Measurements from ENCODE around the gene ORC6. TPM values are rescaled to one million over a fixed set of nuclear protein-coding genes. Genes with fewer than 3 reads are reported as not detected.

Gene ORC6
- total RNA-seq, 6 donors from 2014 or later: 1.4 to 4.3 (median 1.9) TPM

DNA sequence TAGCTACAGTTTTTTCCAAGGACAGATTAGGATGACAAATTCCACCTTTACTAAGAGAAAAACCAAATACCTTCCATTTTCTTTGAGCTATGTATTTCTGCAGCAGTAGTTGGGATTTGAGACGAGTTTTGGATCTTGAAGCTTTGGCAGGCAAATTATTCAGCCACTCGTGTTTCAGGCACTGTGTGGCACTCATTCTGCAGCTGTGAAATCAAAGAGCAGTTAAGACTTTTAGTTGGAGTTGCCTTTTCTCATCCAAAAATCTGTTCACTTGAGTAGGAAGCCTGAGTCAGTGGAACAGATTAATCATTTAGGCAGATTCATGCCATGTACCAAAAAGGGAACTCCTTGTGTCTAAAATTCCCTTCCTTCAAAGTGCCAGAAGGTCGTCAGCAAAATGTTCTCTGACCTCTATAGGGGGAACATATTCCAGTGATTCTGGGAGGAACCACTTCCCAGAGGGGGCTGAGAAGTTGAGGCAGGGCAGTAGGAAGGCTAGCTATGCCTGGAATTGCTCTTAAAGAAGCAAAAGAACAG, 20.1 kb downstream of the ORC6 start:
- H3K9me3 ChIP-seq: no peaks in the 10 kb centered on the region
- no peaks in the 10 kb centered on the region for H3K36me3 ChIP-seq
- no peak overlapping the region for H3K27ac ChIP-seq
- no peaks in the 10 kb centered on the region for H3K27me3 ChIP-seq
- DNase-seq: no peak
- H3K4me1 ChIP-seq: no peaks in the 10 kb centered on the region
- WGBS, 2 donors: 35 to 43% methylated on average over 3 of the region's 3 CpGs
- no peak for ATAC-seq (ENCODE audit: low FRiP score in 2 of 2)
- TF ChIP-seq, protein P1, sequence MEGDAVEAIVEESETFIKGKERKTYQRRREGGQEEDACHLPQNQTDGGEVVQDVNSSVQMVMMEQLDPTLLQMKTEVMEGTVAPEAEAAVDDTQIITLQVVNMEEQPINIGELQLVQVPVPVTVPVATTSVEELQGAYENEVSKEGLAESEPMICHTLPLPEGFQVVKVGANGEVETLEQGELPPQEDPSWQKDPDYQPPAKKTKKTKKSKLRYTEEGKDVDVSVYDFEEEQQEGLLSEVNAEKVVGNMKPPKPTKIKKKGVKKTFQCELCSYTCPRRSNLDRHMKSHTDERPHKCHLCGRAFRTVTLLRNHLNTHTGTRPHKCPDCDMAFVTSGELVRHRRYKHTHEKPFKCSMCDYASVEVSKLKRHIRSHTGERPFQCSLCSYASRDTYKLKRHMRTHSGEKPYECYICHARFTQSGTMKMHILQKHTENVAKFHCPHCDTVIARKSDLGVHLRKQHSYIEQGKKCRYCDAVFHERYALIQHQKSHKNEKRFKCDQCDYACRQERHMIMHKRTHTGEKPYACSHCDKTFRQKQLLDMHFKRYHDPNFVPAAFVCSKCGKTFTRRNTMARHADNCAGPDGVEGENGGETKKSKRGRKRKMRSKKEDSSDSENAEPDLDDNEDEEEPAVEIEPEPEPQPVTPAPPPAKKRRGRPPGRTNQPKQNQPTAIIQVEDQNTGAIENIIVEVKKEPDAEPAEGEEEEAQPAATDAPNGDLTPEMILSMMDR (IDR thresholded peaks at IDR 0.05): no peak
- TF ChIP-seq POLR2AphosphoS5 (IDR thresholded peaks at IDR 0.05) (no peak), POLR2A (IDR thresholded peaks at IDR 0.05) (no peak), EP300 (IDR thresholded peaks at IDR 0.05) (no peak)
- H3K4me3 ChIP-seq: no peak overlapping the region

DNA sequence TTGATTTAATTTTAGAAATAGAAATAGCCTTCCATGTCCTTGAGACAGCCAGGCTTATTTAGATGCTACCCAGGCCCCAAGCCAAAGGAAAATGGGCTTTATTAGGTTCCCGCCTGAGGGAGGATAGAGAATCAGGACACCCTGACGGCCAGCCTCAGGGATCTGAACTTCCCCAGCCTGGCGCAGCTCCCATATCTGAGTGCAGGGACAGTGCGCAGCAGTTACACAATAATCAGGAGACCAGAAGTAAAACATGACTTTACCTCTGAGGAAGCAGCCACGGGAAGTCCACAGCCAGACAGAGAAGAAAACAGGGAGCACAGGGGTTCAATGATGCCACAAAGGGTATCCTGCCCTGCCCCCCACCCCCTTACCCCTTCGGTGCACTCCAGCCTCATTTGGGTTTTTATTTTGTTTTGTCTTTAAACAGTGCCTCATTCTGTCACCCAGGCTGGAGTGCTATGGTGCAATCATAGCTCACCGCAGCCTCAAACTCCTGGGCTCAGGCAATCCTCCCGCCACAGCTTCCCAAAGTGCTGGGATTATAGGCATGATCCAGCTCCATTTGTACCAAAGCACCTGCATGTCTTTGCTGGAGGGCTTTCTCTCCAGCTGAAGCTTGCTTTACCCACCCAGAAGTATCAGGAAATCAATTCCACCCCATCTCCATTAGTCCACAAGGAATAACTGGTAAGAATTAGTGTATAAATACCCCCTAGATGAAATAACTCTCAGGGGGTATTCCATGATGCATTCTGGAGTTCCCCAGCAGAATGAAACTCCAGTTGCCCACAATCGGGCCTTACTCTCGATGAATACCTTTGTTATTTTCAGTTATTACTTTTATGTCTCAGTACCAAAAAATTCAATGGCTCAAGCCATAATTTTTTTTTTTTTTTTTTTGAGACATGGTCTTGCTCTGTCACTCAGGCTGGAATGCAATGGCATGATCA, 21.9 kb downstream of the ORC6 start:
- 57 to 73% methylated on average over 10 of the region's 10 CpGs for WGBS, 2 donors
- H3K27me3 ChIP-seq: no peaks in the 10 kb centered on the region
- TF ChIP-seq POLR2A (IDR thresholded peaks at IDR 0.05) (no peak), EP300 (IDR thresholded peaks at IDR 0.05) (no peak), POLR2AphosphoS5 (IDR thresholded peaks at IDR 0.05) (no peak)
- TF ChIP-seq, protein P1 (IDR thresholded peaks at IDR 0.05): no peak
- DNase-seq (peak in 1 of 2 donors; percentile 53), ATAC-seq (ENCODE audit: low FRiP score in 2 of 2) (peak in 1 of 2 donors; percentile 64)
- no peak overlapping the region for H3K27ac ChIP-seq
- no peaks in the 10 kb centered on the region for H3K9me3 ChIP-seq
- H3K36me3 ChIP-seq: no peaks in the 10 kb centered on the region
- no peaks in the 10 kb centered on the region for H3K4me1 ChIP-seq
- H3K4me3 ChIP-seq: no peak overlapping the region

DNA sequence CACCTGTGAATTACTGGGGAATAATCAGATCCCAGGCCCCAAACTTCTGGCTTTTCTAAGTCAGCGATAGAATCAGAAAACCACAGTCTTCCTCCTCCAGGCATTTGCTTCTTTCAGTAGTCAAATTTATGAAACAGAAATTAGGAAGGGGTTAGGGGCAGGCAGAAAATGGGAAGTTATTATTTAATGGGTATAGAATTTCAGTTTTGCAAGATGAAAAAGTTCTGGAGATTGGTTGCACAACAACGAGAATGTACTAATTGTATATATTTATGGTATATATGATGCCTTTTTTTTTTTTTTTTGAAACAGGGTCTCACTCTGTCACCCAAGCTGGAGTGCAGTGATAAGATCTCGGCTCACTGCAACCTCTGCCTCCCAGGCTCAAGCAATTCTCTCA, 23.5 kb downstream of the ORC6 start:
- Histone ChIP-seq H3K27me3 (no peaks in the 10 kb centered on the region), H3K27ac (peak overlapping the region in 1 of 4 donors; percentile 22), H3K36me3 (no peaks in the 10 kb centered on the region), H3K4me3 (no peak overlapping the region), H3K4me1 (no peaks in the 10 kb centered on the region), H3K9me3 (no peaks in the 10 kb centered on the region)
- ATAC-seq (ENCODE audit: low FRiP score in 2 of 2) (no peak), DNase-seq (no peak)
- no peak for TF ChIP-seq POLR2AphosphoS5 (IDR thresholded peaks at IDR 0.05)
- TF ChIP-seq, protein P1 (IDR thresholded peaks at IDR 0.05): no peak
- no peak for TF ChIP-seq EP300 (IDR thresholded peaks at IDR 0.05)
- TF ChIP-seq POLR2A (IDR thresholded peaks at IDR 0.05): no peak
- 69 to 71% methylated on average over 3 of the region's 3 CpGs for WGBS, 2 donors

DNA sequence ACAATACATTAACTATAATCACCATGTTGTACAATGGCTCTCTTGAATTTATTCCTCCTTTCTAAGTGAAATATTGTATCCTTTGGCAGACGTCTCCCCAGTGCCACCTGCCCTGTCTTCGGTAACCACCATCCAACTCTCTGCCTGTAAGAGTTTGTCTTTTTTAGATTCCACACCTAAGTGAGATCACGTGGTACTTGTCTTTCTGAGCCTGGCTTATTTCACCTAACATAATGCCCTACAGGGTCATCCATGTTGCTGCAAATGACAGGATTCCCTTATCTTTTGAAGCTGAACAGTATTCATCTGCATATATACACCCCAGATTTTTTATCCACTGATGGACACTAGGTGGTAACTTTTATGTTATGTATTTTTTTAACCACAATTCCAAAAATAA, 24.2 kb downstream of the ORC6 start:
- TF ChIP-seq POLR2AphosphoS5 (IDR thresholded peaks at IDR 0.05) (no peak), POLR2A (IDR thresholded peaks at IDR 0.05) (no peak), EP300 (IDR thresholded peaks at IDR 0.05) (no peak)
- TF ChIP-seq, protein P1 (IDR thresholded peaks at IDR 0.05): no peak
- no peak for ATAC-seq (ENCODE audit: low FRiP score in 2 of 2)
- 72 to 80% methylated on average over 3 of the region's 3 CpGs for WGBS, 2 donors

More for the DNA sequence above, 24.2 kb downstream of the ORC6 start:
- DNase-seq: no peak
- H3K27ac ChIP-seq: no peak overlapping the region
- H3K4me1 ChIP-seq: no peaks in the 10 kb centered on the region
- H3K27me3 ChIP-seq: no peaks in the 10 kb centered on the region
- H3K9me3 ChIP-seq: no peaks in the 10 kb centered on the region
- H3K4me3 ChIP-seq: no peak overlapping the region
- H3K36me3 ChIP-seq: no peaks in the 10 kb centered on the region
